NCI-H524 treated with DMSO at 0.1 percent for 48 hours (cell line): ENCODE results near the gene CEP135.
"Not testable (repeated sequence)": the region's sequence is repeated elsewhere in the genome, so short reads cannot be mapped to it uniquely, and the experiment has no call there.

Source experiments
- DNase-seq: peaks from one replicate; lab custom pipeline; 2025; lab: John Stamatoyannopoulos, UW

The CEP135 gene, protein sequence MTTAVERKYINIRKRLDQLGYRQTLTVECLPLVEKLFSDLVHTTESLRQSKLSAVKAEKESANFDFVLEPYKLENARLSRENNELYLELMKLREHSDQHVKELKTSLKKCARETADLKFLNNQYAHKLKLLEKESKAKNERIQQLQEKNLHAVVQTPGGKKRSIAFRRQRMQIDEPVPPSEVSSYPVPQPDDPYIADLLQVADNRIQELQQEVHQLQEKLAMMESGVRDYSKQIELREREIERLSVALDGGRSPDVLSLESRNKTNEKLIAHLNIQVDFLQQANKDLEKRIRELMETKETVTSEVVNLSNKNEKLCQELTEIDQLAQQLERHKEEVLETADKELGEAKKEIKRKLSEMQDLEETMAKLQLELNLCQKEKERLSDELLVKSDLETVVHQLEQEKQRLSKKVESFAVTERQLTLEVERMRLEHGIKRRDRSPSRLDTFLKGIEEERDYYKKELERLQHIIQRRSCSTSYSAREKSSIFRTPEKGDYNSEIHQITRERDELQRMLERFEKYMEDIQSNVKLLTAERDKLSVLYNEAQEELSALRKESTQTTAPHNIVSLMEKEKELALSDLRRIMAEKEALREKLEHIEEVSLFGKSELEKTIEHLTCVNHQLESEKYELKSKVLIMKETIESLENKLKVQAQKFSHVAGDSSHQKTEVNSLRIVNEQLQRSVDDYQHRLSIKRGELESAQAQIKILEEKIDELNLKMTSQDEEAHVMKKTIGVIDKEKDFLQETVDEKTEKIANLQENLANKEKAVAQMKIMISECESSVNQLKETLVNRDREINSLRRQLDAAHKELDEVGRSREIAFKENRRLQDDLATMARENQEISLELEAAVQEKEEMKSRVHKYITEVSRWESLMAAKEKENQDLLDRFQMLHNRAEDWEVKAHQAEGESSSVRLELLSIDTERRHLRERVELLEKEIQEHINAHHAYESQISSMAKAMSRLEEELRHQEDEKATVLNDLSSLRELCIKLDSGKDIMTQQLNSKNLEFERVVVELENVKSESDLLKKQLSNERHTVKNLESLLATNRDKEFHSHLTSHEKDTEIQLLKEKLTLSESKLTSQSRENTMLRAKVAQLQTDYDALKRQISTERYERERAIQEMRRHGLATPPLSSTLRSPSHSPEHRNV

DNA sequence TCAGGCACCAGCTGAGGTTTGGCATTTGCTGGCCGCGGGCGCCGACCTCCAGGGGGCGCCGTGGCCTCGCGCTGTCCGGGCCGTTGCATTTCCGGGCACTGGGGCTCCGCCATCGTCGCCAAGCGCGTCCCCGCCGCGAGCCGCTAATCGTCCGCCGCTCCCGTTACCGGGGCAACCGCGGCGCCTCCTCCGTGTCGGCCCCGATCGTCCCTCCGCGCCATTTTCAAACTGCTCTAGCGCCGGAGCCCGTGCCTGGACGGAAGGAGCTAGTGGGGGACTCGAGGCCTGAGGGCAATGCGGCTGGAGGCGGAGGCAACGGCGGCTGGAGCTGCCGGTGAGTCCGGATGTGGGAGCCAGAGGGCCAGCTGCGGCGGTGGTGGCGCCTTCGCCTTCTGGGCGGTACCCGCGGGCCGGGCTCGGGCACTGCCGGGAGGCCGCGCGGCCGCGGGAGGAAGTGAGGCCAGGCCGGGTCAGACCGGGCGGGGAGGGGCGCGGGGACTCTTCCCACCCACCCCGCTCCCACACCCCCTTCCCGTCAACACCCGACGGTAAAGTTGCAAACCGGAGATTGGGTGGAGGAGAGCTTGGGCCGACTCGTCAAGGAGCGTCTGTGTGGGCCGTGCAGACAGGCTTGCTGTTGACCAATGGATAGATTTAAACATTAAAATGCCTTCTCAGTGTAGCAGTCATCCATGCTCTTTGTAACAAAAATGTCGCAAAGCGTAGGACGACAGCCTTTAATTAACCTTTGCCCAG lies at the start of gene CEP135:
TSS of gene CEP135 (plus strand) at position 220 of the 756 bp plus-strand sequence. CDS start 3,186 bp downstream, outside the sequence.
- peak; percentile 49 for DNase-seq

DNA sequence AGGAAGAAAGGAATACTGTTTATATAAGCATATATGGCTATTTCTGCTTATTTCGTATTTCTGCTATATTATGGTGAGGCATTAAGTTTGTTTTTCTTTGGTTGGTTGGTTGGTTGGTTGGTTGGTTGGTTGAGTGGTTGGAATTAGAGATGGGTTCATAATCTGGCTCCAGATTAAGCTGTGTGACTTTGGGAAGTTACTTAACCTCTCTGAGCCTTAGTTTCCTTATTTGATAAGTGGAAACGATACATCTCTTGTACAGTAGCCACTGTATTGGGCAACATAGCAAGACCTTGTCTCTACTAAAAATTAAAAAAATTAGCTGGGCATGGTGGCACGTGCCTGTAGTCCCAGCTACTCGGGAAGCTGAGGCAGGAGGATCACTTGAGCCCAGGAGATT lies 46.1 kb upstream of the CEP135 start:
- DNase-seq = no peak

DNA sequence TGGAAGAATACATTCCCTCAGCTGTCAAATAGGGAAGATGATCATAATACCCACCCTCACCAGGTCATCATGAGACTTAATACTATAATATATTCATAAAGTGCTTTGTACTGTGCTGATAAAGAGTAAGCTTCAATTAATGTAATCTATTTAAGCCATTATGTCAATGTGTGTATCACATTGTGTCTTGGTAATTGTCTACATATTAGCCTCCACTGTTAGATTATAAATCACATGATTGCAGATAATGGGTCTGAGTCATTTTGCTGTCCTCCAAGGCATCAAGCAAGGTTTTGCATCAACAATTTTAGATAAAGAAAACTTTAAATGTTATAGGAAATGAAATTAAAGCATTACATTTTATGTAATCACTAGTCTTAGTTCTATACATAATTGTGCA lies 45.2 kb upstream of the CEP135 start:
- no peak for DNase-seq

DNA sequence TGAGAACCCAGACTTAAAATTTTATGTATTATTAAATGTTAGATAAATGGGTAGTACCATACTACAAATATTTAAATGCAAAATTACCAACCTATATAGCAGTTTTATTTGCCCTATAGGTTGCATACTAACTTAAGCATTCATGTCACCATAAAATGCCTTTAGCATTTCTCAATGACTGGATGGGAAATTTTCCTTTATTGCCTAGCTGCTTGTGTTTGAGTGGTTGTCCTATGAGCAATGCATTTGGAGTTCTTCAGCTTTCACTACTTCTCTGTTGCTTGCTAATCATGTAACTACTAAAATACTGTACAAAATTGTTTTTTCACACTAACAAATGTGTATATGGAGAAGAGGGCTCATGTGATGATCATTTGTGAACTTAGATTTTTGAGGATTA lies 44.2 kb upstream of the CEP135 start:
- DNase-seq = no peak

DNA sequence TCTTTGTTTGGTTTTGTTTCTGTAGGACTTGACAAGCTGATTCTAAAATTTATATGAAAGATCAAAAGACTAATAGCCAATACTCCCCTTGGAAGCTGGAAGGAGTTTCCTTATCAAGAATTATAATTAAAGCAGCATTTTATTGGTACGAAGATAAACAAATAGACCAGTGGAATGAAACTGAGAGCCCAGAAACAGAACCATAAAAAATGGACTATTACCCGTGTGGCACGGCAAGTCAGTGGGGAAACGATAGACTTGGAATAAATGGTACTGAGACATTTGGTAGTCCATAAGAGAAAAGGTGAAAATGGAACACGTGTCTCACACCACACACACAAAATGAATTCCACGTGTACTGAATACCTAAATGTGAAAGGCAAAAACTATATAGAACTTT lies 42.4 kb upstream of the CEP135 start:
- DNase-seq = no peak

DNA sequence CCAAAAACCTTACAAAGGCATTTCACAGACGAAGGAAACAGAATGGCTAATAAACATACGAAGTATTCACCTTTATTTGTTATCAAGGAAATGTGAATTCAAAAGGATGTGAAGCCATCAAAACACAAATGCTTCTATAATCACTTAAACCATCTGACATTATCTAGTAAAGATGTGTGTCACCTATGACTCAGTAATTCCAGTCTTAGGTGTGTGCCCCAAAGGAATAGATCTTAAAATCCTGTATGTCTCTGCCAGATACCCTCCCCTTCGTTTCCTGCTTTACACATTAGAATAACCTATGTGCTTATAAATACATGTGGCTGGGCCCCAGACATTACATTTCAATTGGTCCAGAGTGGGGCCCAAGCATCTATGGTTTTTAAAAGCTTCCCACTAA lies 41.8 kb upstream of the CEP135 start:
- no peak for DNase-seq

DNA sequence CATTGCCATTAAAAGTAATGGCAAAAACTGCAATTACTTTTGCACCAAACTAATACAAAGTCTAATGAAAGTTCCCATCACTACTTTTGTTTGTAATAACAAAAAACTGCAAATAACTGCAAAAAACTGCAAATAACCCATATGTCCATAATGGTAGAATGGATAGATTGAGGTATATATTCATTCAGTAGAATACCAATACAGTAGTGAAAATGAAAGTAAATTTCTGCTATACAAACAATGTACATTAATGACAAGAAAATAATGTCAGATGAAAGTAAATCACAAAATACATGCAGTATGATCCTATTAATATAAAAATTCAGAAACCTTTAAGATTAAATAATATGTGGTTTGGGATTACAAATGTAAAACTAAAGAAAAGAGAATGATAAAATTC lies 41.3 kb upstream of the CEP135 start:
- DNase-seq = no peak

DNA sequence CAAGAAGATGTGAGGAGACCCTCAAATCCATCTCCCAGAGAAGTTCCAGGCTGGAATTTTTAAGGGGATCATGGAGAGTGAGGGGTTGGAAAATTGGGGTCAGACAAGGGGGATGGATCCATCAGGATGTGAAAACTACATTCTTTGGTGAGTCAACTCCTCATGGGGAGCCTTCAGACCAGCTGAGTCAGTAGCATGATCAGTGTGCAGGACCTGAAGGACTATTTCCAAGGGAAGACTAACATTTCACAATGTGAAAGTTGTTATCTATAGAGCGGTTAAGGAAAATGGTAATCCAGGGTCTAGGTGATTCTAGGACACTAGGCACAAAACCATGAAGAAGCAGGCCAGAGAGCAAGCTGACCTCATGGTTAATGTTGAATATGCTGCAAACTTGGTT lies 38.6 kb upstream of the CEP135 start:
- no peak for DNase-seq

DNA sequence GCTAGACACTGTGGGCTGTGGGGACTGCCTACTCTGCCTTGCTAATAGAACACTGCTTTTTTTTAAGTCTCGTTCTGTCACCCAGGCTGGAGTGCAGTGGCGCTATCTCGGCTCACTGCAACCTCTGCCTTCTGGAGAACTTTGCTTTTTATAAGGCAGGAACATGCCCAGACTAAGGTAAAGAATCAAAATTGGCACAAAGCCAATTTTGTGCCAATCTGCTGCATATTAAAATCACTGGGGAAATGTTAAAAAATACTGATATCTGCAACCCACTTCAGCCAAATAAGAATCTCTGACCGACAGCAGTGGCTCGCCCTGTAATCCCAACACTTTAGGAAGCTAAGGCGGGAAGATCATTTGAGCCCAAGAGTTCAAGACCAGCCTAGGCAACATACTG lies 36.5 kb upstream of the CEP135 start:
- DNase-seq = no peak

DNA sequence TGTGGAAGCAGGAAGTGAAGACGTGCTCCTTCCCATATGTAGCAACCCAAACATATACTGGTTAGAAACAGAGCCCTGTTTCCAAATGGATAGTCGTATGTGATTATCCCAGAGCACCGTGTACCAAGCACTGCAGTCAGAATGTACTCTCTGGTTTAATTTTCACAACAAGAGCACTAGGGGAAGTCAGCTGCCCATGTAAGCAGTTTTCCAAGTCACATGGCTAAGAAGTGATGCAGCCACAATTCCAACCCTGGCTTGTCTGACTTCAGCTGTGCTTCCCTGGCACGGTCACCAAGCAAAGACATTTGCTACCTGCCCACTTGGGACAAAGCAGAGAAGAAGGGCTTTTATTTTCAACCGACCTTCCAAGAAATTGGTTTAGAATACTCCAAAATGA lies 28.2 kb upstream of the CEP135 start:
- no peak for DNase-seq

DNA sequence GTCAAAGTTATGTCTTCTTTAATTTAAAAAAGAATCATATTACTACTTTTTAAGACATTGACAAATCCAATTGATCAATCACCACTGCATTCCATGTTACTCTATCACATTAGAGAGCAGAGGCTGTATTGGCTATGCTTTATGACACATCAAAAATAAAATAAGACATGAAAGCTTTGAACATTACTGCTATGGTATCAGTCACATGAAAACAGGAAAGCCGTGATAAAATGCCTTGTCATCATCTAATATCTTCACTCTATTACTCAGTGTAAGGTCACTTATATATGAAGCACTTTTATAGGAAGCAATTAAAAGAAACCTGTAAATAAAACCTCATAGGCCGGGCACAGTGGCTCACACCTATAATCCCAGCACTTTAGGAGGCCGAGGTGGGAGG lies 27.7 kb upstream of the CEP135 start:
- DNase-seq = no peak

DNA sequence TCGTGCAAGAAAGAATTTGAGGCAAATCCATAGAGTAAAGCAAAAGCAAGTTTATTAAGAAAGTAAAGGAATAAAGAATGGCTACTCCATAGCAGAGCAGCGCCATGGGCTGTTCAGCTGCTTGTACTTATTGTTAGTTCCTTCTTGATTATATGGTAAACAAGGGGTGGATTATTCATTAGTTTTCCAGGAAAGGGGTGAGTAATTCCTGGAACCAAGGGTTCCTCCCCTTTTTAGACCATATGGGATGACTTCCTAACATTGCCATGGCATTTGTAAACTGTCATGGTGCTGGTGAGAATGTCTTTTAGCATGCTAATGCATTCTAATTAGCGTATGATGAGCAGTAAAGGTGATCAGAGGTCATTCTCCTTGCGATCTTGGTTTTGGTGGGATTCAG lies 23.5 kb upstream of the CEP135 start:
- DNase-seq = no peak

DNA sequence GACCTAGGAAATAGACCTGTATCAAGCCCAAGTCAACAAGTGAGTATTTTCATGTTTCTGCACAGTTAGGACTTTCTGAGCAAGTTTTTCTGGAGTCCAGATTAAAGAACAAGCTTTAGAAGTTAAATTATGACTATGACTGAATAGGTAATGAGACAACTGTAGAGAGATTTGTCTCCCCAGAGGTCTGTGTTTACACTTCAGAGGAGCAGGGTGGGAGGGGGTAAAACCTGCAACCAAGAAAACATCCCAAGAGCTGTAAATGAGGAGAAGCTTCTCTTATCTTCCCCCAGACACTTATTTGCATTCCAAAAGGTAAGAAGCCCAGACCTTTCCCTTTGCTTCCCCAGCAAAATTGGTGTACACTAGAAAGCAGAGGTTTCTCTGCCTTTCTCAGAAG lies 22.1 kb upstream of the CEP135 start:
- no peak for DNase-seq

DNA sequence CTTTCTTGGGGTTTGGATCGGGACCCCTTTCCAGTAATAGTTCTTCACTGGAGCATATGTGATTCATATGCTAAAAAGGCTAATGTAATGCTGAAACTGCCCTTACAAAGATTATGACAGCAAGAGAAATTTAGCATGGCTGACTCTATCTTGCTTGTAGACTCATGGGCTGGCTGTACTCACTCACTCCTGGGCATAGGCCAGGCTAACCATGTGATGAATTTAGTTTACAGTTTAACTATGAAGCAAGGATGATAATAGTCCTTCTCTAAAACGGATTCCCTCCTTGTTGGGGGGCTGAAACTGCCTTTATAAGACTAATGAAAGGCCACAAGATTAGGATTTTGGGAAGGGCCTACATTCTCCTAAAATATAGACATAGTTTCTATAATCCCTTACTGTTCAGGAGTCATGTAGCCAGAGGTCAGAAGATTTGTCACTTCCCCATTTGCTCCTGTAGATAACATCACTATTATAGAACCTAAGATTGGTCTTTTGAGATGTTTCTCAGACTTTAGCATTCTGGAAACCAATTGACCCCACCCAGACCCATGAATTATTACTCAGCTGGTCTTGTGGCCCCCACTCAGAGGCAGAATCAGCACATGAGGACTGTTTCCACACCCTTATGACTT lies 20.8 kb upstream of the CEP135 start:
- DNase-seq = no peak

DNA sequence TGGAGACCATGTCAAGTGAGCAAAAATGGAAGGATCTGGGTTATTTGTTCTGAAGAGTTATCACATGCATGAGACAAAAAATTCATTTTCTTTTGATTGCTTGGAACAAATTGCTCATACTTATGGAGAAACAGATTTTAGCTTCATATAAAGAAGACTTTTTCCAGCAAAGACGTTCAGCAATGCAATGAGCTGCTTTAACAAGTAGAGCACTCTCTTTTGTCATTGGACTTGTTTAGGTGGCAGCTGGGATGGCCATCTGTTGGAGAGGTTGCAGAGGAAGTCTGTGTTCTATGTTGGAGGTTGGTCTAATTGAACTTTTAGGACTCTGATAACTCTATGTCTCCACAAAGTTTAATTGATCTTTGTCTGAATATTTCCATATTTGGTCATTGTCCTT lies 19.9 kb upstream of the CEP135 start:
- DNase-seq = peak; percentile 74

DNA sequence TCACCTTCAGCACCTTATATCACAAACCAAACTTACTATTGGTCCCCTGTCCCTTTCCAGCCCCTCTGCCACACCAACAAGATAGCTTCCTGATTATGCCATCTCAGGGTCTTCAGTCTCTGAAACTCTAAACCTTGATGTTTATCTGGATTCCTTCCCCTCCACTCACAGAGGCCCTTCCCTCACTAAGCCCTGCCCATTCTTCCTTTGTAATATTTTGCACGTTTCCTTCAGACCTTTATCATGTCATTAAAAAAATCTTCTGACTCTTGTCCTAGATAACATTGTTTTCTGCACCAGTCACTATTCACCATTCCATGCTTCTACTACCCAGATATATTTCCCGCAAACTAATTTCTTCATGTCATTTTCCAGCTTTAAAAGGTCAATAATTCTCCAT lies 17.7 kb upstream of the CEP135 start:
- DNase-seq = no peak

DNA sequence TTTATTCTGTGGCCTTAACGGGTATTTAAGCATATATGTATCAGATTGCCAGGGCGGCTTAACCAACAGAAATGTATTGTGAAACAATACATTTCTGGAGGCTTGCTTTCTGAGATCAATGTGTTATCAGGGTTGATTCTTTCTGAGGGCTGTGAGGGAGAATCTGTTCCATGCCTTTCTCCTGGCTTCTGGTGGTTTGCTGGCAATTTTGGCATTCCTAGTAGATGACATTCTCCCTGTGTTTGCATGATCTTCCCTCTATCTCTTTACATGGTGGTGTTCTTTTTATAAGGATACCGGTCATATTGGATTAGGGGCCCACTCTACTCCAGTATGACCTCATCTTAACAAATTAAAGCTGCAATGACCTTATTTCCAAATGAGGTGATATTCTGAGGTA lies 16.9 kb upstream of the CEP135 start:
- DNase-seq = no peak

DNA sequence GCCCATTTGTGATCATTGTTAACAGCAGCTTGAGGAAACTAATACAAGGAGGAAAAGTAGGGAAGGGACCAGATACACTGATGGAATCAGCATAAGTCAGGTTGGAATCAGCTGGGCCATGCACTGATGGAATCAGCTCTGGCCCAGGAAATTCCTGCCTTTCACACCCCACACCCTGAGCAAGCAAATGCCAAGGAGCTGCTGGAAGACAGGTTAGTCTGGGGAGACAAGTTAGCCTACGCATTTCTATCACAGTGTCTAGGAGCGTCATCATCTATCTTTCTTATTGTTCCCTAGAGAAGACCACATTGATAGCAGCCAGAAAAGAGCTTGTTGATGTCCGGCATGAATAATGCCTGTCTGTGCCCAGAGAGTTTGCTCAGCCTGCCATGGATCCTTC lies 16.2 kb upstream of the CEP135 start:
- no peak for DNase-seq

DNA sequence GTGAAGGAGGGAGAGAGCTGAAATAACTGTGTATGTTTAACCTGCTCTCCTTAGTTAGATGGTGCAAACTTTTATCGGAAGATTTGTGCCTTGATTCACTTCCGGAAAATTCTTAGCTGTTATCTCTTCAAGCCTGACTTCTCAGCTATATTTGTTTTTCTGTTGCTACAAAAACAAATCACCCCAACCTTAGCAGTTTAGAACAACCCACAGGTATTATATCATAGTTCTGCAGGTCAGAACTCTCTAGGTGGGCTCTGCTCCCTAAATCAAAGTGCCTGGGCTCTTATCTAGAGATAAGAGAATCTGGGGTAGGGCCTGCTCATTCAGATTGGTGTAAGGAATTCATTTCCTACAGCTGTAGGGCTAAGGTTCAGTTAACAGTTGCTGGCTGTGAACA lies 15.1 kb upstream of the CEP135 start:
- DNase-seq = no peak

DNA sequence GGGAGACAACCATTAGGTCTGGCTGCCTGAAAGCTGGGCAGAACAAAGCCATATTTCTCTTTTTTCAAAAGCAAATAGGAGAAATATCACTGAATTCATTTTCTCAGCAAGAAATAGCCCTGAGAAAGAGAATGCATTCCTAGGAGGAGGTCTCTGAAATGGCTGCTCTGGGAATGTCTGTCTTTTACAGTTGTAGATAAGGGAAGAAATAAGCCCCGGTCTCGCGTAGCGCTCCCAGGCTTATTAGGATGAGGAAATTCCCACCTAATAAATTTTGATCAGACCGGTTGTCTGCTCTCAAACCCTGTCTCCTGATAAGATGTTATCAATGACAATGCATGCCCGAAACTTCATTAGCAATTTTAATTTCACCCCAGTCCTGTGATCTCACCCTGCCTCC lies 12.8 kb upstream of the CEP135 start:
- not testable (repeated sequence) for DNase-seq

DNA sequence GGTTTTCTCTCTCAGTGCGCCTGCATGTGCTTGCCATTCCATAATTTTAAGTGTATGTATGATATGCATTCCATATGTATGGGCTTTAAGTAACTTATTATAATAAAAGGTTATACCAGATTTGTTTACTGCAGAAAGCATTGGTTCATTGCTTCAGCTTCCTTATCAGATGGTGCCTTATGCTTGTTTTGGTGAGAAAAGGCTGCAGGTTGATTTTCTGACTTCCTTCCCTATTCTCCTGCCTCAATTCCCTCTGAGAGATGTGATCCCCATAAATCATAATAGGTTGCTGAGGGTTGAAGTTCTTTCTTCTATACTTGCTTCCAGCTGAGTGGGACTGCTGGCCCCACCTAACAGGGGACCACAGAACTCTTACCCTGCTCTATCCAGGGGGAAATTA lies 10.3 kb upstream of the CEP135 start:
- no peak for DNase-seq

DNA sequence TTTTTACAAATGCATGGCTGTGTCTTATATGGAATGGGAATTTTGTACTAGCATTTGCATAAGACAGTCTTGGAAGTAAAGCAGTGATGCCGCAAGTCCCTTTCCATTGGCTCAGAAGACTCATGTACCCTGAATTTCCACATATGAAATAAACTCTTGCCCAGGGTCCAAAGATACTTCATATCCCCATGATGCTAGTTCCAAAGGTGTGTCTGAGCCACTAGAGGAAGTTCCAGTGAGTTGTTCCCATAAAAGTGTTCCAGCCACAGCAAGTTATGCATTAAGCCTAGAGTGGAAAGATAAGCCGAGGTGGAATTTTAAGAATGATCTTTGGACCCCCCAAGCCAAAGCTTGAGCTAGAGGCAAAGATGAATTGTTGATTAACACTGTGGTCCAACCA lies 9.3 kb upstream of the CEP135 start:
- DNase-seq = no peak
